GM13977 (cell line): ENCODE measurements around the gene TIPARP.
A peak's percentile ranks its signal among the peaks of the same experiment; 100 is the strongest.

ENCODE experiments used
- DNase-seq: peaks from one replicate; pipeline ENCODE4 v3.0.0; 2012; ENCODE audit warnings: low spot score
- CTCF ChIP-seq: IDR thresholded peaks from 2 replicates; pipeline ENCODE4 v1.5.1; 2012; ENCODE audit warnings: mild to moderate bottlenecking, control low read depth; ENCODE audit not compliant: insufficient read depth; ENCODE audit errors: extremely low read depth, missing control alignments
- in situ Hi-C: fragments of 300-500 bp; cut with MboI; formaldehyde crosslinking; loops from one replicate; pipeline ENCODE4 v1.12.0; 2022; ENCODE audit warnings: low sequenced_read_pairs, low pct_unique_long_range_greater_than_20kb, mixed read lengths, inconsistent platforms; ENCODE audit not compliant: unreplicated experiment

Gene TIPARP

GRCh38 chr3:156680243-156680914 is 6.0 kb downstream of the TIPARP start:
- in situ Hi-C loops = loop anchor here (10.0 kb wide), 2 partner anchors 134 to 394 kb away; no protein-coding TSS in a partner anchor
- no peak for TF ChIP-seq CTCF
- no peak for DNase-seq

GRCh38 chr3:156681002-156681401 is 6.6 kb downstream of the TIPARP start:
- TF ChIP-seq CTCF = no peak
- peak; percentile 33 for DNase-seq
- in situ Hi-C loops = loop anchor here (10.0 kb wide), 2 partner anchors 134 to 394 kb away; no protein-coding TSS in a partner anchor

- in situ Hi-C loops = loop anchor here (10.0 kb wide), 2 partner anchors 132 to 392 kb away; no protein-coding TSS in a partner anchor
- TF ChIP-seq CTCF = no peak
- DNase-seq = no peak
These were observed 8.1 kb downstream of the TIPARP start for GRCh38 chr3:156682501-156682900.

- in situ Hi-C loops = loop anchor here (10.0 kb wide), 2 partner anchors 132 to 392 kb away; no protein-coding TSS in a partner anchor
- DNase-seq = no peak
- TF ChIP-seq CTCF = no peak
These were observed 8.6 kb downstream of the TIPARP start for GRCh38 chr3:156682963-156683362.

GRCh38 chr3:156685198-156685597 is 10.8 kb downstream of the TIPARP start:
- no peak for TF ChIP-seq CTCF
- no peak for DNase-seq
- in situ Hi-C loops = loop anchor here (10.0 kb wide), 2 partner anchors 130 to 390 kb away; no protein-coding TSS in a partner anchor

- TF ChIP-seq CTCF = no peak
- DNase-seq = no peak
- in situ Hi-C loops = loop anchor here (10.0 kb wide), 2 partner anchors 129 to 389 kb away; no protein-coding TSS in a partner anchor
These were observed 11.4 kb downstream of the TIPARP start for GRCh38 chr3:156685752-156686151.
